HG03095 (cell line): ENCODE data around the gene ENPP1.
A peak's percentile ranks its signal among the peaks of the same experiment; 100 is the strongest.
"Not testable (repeated sequence)": the region's sequence is repeated elsewhere in the genome, so short reads cannot be mapped to it uniquely, and the experiment has no call there.

Source experiments
- ATAC-seq: cut with Tn5 transposase; IDR thresholded peaks from one replicate; pipeline ENCODE4 v1.9.1; 2021; ENCODE audit warnings: moderate library complexity; ENCODE audit not compliant: unreplicated experiment

The ENPP1 gene

DNA sequence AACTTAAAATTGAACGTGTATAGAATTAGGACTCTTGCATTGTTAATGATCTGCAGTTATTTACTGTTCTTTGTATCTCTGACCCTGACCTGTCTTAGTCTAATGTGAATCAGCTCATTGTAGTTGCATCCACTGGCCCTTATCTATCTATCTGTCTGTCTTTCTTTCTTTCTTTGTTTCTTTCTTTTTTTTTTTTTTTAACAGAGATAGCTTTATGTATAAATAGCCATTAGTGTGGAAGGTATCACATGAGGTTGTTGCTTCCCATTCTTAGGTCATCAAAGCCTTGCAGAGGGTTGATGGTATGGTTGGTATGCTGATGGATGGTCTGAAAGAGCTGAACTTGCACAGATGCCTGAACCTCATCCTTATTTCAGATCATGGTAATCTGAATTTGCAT, 59.9 kb downstream of the ENPP1 start:
- ATAC-seq: no peak

DNA sequence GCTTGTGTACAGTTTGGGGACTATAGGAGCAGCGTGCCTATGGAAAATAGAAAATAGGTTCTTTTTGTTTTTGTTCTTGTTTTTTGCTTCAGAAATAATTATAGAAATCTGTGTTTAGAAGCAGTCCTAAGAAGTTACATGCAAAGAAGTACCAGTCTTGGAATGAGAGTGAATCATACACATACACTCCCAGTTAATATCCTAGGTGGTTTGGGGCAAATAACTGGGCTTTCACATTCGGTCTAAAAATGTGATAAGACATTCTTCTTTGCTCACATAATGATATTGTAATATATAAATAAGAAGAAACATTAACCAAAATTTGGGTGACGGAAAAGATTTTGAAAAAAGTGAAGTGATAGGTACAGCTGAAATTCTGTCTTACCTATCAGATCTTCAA, 61.0 kb downstream of the ENPP1 start:
- no peak for ATAC-seq

DNA sequence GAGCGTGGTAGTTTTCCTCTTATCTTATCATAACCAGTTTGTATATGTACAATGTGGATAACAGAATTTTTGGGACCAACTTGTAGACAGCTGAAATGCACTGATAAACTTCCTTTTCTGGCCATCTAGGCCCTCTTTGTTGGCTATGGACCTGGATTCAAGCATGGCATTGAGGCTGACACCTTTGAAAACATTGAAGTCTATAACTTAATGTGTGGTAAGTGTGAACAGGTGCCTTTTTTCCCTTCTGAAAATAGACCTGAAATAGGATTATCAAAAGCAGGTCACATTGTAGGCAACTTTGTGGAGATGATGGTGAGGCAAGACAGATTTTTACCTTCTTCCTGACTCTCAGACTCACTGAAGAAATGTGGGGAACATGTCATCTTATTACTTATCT, 67.8 kb downstream of the ENPP1 start:
- no peak for ATAC-seq

DNA sequence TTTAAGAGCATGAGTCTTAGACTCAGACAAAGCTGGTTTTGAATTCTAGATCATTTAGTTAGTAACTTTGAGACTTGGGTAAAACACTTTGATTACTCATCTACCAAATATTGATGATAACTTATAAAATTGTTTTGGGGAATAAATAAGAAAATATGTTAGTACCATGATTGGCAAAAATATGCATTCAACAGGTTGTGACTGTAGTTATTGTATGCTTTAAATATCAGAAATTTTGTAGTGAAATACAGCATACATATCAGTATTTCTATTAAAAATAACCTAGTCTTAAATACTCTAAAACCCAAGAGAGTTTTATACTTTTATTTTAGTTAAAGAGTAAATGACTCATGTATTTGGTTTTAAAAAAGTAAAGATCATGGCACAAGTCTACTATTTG, 68.7 kb downstream of the ENPP1 start:
- no peak for ATAC-seq

DNA sequence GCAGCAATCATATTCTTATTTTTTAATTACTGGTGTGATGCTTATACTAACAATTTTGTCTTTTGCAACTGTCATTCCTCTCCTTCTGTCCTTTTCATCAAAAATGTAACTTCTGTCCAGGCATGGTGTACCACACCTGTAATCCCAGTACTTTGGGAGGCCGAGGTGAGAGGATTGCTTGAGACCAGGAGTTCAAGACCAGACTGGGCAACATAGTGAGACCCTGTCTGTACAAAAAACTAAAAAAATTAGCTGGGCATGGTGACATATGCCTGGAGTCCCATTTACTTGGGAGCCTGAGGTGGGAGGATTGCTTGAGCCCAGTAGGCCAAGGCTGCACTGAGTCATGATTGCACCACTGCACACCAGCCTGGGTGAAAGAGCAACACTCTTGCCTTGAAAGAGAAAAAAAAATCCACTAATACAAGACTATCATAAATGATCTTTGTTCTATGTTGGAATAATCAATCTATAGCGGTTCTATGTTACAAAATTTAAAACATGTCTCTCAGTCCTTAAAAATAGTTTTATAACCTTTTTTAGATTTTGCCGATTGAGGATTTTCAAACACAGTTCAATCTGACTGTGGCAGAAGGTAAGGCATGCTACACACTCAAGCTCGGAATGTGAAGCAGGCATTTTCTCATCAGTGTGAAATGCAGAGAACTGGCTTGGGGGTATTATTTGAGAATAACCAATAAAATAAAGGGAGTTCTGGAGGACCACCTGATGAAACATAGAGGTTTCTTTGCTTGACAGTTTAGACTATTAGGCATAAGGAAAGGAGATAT, 70.4 kb downstream of the ENPP1 start:
- ATAC-seq: no peak

DNA sequence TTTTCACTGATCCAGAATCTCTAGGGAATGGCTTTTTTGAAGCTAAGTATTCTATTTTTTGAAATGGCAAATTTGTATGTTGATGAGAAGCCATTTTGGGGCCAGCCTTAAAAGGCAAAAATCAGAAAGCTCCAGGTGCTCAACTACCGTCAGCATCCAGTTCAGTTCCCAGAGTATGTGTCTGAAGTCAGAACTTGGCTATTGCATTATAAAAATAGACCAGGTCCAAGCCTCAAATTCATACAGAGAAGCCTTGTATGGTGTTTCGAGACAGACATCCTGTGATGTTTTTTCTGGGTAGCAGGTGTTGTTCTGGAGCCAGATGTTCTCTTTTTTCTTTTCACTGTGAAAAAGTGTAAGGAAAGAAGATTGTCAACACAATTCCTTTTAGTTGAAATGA, 75.2 kb downstream of the ENPP1 start:
- no peak for ATAC-seq

DNA sequence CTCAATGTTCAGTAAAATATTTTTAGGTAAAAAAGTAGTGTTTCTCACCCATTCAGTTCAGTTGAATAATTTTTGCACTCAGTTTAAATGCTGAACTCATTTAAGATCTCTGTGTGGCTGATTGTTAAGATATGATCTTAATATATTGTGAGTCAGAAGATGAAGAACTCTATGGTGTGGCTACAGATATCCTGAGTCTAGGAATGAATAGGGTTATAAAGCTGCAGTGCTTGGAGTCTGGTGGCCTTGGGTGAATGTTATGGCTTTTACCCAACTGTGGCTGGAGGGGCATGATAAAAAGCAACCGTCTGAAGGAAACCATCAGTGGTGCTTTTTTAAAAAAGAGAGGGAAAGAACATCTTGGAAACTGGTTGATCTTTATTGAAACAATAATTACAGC, 77.4 kb downstream of the ENPP1 start:
- no peak for ATAC-seq

DNA sequence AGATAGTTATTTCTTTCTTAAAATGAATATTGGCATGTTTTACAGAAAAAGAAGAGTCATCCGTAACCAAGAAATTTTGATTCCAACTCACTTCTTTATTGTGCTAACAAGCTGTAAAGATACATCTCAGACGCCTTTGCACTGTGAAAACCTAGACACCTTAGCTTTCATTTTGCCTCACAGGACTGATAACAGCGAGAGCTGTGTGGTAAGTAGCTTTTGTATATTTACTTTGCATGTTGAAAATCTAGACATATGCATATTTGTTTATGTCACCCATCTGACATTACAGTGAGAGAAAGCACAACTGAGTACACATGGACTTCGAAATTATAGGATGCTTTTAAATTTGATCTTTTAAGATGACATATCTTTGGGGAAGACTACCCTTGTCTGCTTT, 78.7 kb downstream of the ENPP1 start:
- no peak for ATAC-seq

DNA sequence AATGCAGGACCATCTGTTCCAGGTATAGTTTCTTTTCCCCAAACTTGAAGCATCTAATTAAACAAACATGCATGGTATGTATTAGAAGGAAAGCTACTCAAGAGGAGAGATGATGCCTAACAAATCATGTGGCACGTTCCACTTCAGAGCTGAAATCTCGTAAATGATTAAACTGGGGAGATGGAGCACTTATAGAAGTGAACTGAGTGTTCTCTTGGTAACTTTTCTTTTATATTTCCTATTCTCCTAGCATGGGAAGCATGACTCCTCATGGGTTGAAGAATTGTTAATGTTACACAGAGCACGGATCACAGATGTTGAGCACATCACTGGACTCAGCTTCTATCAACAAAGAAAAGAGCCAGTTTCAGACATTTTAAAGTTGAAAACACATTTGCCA, 82.3 kb downstream of the ENPP1 start:
- ATAC-seq: no peak

DNA sequence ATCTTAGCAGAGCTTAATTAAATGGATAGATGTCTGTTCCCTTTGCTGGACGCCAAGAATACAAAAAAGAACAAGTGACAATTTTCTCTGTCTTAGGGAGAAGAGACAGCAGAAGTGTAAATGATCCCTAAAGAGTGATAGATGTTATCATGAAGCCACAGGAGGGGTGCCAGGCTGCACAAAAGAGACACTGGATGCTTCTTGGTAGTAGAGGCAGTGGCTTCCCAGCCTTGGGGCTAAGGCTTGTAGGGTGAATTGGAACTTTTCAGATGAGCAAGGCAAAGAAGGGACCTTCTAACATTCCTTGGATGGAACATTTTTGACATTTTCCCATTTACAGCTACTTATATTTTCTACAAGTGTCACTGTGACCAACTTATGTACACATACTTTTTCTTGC, 85.4 kb downstream of the ENPP1 start:
- no peak for ATAC-seq

DNA sequence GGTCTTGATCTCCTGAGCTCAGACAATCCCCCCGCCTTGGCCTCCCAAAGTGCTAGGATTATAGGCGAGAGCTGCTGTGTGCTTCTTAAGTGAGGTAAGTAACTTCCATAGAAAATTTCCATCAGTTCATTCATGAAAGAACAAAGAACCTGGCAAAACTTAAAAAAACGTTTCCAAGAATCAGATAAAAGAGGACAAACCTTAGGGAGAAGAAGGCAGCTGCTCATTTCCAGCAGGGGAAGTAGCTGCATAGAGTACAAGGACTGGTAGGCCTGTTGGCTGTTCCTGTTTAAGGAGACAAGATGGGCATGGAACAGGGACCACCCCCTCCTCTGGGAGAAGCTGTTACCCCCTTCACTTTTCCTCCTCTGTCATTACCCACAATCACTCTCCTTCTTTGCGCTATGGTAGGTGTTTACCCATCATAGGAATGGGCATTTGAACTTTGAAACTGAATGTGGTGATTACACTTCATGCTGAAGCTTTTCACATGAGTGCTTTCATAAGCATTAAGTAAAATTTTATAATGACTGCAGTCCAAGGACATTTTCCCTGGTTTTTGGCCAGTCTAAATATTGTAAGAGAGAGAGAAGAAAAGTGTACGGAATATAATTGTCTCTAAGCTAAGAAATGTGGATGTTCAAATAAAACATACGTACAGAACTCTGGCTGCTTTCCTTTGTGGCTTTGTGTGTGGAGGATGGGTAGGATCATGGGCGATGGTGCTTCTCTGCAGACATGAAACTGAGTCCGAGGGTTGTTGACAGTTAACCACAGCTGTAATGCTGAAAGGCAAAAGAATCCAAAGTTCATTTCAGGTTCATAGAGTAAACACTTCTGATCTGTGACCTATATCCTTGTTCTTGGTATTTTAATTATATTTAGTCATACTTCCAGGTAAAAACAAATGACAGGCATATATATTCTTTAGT, 86.9 kb downstream of the ENPP1 start:
- ATAC-seq: no peak

DNA sequence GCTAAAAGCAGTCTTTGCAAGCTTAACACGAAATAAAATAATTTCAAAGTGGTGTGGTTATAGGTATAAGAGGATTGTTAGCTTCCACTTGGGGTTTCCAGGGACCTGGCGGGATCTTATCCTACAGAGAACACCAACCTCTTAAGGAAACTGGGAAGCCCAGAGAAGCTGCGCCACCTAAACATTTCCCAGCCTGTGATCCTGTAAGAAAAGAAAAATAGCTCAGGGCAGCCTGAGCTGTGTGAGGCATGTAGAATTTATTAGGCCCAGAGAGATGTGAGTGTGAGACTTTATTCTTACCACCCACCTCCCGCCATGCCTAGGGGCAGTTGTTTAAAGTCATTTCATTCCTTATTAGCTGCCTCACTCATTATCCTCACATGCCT, 89.2 kb downstream of the ENPP1 start:
- ATAC-seq: no peak

DNA sequence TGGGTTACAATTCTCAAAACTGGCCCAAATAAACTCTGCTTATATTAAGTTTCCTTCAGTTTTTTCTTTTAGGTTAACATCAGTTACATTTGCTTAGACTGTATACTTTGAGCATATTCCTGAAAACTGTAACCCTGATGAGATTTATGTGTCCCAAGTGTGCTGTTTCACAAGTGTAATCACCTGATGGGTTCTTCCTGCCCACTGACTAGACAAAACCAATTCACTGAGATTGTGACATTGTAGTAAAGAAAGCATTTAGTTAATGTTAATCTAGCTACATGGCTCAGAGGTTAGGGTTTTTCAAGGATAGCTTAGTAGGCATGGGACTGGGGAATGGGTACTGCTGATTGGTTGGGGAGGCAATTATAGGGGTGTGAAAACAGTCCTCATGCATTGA, 89.8 kb downstream of the ENPP1 start:
- ATAC-seq: no peak

DNA sequence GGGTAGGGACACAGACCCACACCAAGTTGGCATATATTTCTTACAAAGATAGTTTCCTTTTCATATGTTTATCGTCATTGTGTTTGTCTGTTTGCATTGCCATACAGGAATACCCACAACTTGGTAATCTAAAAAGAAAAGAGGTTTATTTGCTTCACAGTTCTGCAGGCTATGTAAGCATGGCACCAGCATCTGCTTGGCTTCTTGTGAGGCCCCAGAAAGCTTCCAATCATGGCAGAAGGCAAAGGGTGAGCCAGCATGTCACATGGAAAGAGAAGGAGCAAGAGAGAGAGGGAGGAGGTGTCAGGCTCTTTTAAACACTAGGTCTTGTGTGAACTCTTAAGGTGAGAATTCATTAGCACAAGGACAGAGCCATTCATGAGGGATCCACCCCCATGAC, 90.9 kb downstream of the ENPP1 start:
- ATAC-seq: no peak

DNA sequence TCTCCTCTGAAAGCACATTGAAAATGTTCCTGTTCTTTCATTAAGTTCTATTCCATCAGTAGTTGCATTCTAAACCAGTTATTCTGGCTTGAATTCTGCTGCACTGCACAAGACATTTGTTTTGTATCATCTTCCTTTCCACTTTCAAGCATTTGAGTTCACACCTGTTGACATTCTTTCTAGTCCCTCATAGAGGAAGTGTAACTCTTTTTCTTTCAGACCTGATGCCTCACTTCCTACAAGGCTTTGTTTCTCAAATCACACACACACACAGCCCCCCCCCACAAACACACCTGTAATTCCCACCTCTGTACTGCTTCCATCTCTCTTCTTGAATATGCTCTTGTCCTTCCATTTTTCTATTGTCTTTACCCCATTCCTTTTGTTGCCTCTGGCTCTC, 92.4 kb downstream of the ENPP1 start:
- no peak for ATAC-seq

DNA sequence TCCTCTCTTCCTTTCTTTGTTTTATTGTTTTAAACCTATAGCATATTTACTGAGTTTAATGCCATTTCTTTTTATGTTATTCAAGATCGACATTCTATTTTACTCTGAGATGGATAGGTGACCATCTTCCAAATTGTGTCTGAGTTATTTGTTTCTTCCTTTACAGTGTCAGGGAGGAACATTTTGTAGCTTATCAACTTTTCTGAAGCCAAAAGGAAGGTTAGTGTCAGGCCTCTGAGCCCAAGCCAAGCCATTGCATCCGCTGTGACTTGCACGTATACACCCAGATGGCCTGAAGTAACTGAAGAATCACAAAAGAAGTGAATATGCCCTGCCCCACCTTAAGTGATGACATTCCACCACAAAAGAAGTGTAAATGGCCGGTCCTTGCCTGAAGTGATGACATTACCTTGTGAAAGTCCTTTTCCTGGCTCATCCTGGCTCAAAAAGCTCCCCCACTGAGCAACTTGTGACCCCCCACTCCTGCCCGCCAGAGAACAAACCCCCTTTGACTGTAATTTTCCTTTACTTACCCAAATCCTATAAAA, 93.6 kb downstream of the ENPP1 start:
- ATAC-seq: not testable (repeated sequence)

DNA sequence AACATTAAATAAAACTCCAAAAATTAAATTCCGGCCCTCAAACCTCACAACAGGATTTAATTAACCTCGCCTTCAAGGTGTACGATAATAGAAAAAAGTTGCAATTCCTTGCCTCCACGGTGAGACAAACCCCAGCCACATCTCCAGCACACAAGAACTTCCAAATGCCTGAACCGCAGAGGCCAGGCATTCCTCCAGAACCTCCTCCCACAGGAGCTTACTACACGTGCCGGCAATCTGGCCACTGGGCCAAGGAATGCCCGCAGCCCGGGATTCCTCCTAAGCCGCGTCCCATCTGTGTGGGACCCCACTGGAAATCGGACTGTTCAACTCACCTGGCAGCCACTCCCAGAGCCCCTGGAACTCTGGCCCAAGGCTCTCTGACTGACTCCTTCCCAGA, 95.9 kb downstream of the ENPP1 start:
- not testable (repeated sequence) for ATAC-seq

DNA sequence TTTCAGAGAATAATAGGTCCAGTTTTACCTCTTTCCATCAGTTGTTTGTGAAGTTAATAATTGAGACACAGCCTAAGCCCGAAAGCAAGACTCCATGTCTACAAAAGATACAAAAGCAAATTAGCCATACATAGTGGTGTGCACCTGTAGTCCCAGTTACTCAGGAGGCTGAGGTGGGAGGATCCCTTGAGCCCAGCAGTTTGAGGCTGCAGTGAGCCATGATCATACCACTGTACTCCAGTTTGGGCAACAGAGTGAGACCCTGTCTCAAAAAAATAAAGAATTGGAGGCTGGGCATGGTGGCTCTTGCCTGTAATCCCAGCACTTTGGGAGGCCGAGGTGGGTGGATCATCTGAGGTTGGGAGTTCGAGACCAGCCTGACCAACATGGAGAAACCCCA, 101.0 kb downstream of the ENPP1 start:
- ATAC-seq: not testable (repeated sequence)

DNA sequence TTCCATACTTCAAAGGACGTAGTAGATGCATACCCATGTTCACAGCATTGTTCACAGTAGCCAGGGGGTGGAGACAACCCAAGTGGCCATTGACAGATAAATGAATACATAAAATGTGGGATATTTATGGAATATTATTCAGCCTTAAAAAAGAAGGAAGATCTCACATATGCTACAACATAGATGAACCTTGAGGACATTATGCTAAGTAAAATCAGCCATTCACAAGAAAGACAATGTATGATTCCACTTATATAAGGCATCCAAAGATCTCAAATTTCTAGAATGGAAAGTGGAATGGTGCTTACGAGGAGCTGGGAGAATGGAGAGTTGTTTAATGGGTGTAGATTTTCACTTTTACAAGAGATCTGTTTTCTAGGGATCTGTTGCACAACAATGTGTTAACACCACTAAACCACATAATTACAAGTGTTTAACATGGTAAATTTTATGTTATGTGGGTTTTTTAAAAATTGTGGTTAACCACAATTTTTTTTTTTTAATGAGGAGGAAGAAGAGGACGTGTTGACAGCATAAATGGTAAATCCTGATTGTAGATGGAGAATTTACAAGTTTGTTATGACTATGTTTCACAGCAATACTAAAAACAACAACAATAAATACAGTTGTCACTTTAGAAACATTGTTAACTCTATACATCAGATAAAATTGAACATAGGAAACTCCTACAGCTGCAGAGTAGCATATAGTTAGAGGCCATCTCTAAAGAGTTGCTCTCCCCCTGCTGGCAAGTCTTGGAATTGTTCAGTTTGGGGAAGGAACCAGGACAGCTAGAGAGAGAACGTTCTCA, 101.8 kb downstream of the ENPP1 start:
- peak; percentile 94 for ATAC-seq

DNA sequence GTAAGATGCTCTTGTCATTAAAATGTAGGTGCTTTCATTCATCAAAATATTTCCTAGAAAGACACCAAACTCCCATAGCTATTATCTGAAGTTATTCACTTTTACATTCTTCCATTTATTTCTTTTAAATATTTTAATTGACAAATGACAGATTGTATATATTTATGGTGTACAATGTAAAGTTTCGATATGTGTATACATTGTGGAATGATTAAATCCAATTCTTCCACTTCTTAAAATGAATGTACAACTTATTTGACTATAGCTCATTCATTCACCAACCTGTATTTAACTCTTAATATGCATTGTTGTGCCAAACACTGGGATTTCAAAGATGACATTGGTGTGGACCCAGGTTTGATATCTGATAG, 102.4 kb downstream of the ENPP1 start:
- peak; percentile 12 for ATAC-seq

DNA sequence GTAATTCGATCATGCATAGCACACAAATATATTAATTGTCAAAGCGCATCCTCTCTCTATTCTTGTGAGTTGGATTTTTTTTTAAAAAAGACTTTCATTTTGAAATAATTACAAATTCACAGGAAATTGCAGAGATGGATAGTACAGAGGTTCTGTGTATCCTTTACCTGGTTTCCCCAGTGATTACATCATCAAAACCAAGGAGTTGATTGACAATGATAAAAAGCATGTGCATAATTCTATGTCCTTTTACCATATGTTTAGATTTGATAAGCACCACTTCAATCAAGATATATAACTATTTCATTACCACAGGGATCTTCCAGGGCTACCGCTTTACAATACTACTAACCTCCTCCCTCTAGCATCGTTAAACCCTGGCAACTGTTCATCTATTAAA, 103.1 kb downstream of the ENPP1 start:
- ATAC-seq: no peak
